K562 (cell line): ENCODE data around the gene TSPAN14. TPM values are rescaled to one million over a fixed set of nuclear protein-coding genes. Genes with fewer than 3 reads are reported as not detected.

ENCODE experiments used
- ATAC-seq: fragments of 200-7000 bp; cut with Tn5 transposase; 3 replicates; pipeline ENCODE4 v1.9.1; 2020; ENCODE audit warnings: moderate library complexity
- BruUV-seq: library from RNA; stranded (reverse); fragments of 400-500 nt; replicated peaks from 2 replicates; lab custom pipeline; 2021; lab: Mats Ljungman, UMichigan
- CTCF ChIA-PET: fragments of 300-600 bp; formaldehyde crosslinking; extraction: SDS; loops from one replicate; lab custom pipeline; 2021; ENCODE audit warnings: low intra/inter-chr PET ratio; lab: Yijun Ruan, JAX
- POLR2A ChIA-PET: fragments of 300-600, 350-650 bp; sonication (Branson Sonifier 250); formaldehyde crosslinking; extraction: SDS; loops from one replicate; lab custom pipeline; 2021; ENCODE audit warnings: antibody characterized with exemption, inconsistent platforms; lab: Yijun Ruan, JAX
- DNase-seq, 4 experiments: peaks; one replicate each; pipeline versions ENCODE4 v3.0.0 to v3.0.0-alpha.2; 2011 to 2018; ENCODE audit warnings: low spot score in 3 of 4, mixed read lengths in 3 of 4; ENCODE audit errors: extremely low read depth in 1 of 4
- FAIRE-seq: peaks from 2 replicates; lab custom pipeline; 2011; peaks lifted over from hg19 to GRCh38; lab: Jason Lieb, UNC
- H2AFZ ChIP-seq: 2 replicates; pipeline ENCODE4 v1.6.0; 2011; ENCODE audit warnings: low read depth, low read length, control low read depth, inconsistent platforms
- H3K27ac ChIP-seq: fragments of 200-600 bp; 3 replicates; pipeline ENCODE4 v1.8.0; 2011; ENCODE audit warnings: low read depth, mild to moderate bottlenecking, control low read depth, inconsistent platforms, low read length, moderate library complexity, mixed read lengths; ENCODE audit errors: extremely low read depth
- H3K27me3 ChIP-seq, 2 experiments: fragments of 300-600 bp in 1 of 2; 2 replicates in 1 of 2; 3 replicates in 1 of 2; pipeline versions ENCODE4 v1.6.0 to v1.8.0; 2011; ENCODE audit warnings: inconsistent platforms in 2 of 2, low read length in 2 of 2, mild to moderate bottlenecking in 1 of 2, mixed read lengths in 1 of 2, moderate library complexity in 1 of 2; ENCODE audit not compliant: control insufficient read depth in 2 of 2, insufficient read depth in 2 of 2
- H3K36me3 ChIP-seq: fragments of 300-600 bp; 3 replicates; pipeline ENCODE4 v1.8.0; 2011; ENCODE audit warnings: mild to moderate bottlenecking, low read length, inconsistent platforms; ENCODE audit not compliant: control insufficient read depth, insufficient read depth
- H3K4me1 ChIP-seq, 2 experiments: fragments of 200-600 bp in 1 of 2; replicated peaks in 1 of 2; 2 replicates in 1 of 2; 3 replicates in 1 of 2; pipeline versions ENCODE4 v1.5.1 to v1.8.0; 2011; ENCODE audit warnings: inconsistent platforms in 2 of 2, low read length in 2 of 2, mild to moderate bottlenecking in 1 of 2, mixed read lengths in 1 of 2, moderate library complexity in 1 of 2; ENCODE audit not compliant: control insufficient read depth in 2 of 2, insufficient read depth in 2 of 2
- H3K4me2 ChIP-seq: 2 replicates; pipeline ENCODE4 v1.6.1; 2011; ENCODE audit warnings: low read length, control low read depth, inconsistent platforms, mixed read lengths; ENCODE audit not compliant: insufficient read depth
- H3K4me3 ChIP-seq: fragments of 200-600 bp; sonication (generic), shearing (Covaris generic); 2 replicates; pipeline ENCODE4 v1.5.1; 2016; ENCODE audit warnings: control low read depth, inconsistent platforms
- H3K79me2 ChIP-seq: fragments of 200-600 bp; 3 replicates; pipeline ENCODE4 v1.8.0; 2011; ENCODE audit warnings: low read length, inconsistent platforms; ENCODE audit not compliant: control insufficient read depth, insufficient read depth
- H3K9ac ChIP-seq, 2 experiments: 2 replicates each; pipeline versions ENCODE4 v1.6.0 to v1.6.1; 2011; ENCODE audit warnings: low read depth in 2 of 2, low read length in 2 of 2, control low read depth in 1 of 2, inconsistent platforms in 1 of 2, mild to moderate bottlenecking in 1 of 2, mixed read lengths in 1 of 2; ENCODE audit not compliant: insufficient read depth in 1 of 2
- H3K9me1 ChIP-seq: one replicate; pipeline ENCODE4 v1.6.0; 2011; ENCODE audit warnings: inconsistent platforms, mild to moderate bottlenecking, low read length, moderate library complexity; ENCODE audit not compliant: control insufficient read depth, insufficient read depth
- H3K9me3 ChIP-seq: replicated peaks from 2 replicates; pipeline ENCODE4 v1.5.1; 2011; ENCODE audit warnings: low read depth, low read length, inconsistent platforms; ENCODE audit not compliant: control insufficient read depth, insufficient read depth
- H4K20me1 ChIP-seq: replicated peaks from 2 replicates; pipeline ENCODE4 v1.6.1; 2011; ENCODE audit warnings: low read length, inconsistent platforms, mixed read lengths; ENCODE audit not compliant: control insufficient read depth, insufficient read depth
- CXXC5 ChIP-seq: fragments of 250-450 bp; sonication (Bioruptor Pico); IDR thresholded peaks from 2 replicates; pipeline ENCODE4 v1.8.0; 2022; ENCODE audit warnings: inconsistent platforms, mild to moderate bottlenecking, moderate library complexity
- ILK ChIP-seq: fragments of 450-650 bp; IDR thresholded peaks from 2 replicates; pipeline ENCODE4 v1.6.1; 2016; ENCODE audit warnings: missing genetic modification characterization, low read depth, mild to moderate bottlenecking, missing compliant biosample characterization, moderate library complexity, borderline replicate concordance
- ZNF583 ChIP-seq: fragments of 250-450 bp; sonication (Bioruptor Pico); IDR thresholded peaks from 2 replicates; pipeline ENCODE4 v1.4.0; 2020
- WGBS: fragments of 100-300 bp; shearing (Covaris generic); methylation state at CpG from one replicate; pipeline ENCODE4 v1.1.6; 2016; ENCODE audit warnings: low coverage, mixed read lengths; ENCODE audit not compliant: insufficient coverage; ENCODE audit errors: missing lambda C conversion rate; 5-methylcytosine and 5-hydroxymethylcytosine counted together
- in situ Hi-C: fragments of 300-500 bp; cut with MboI; formaldehyde crosslinking; loops from 4 replicates; pipeline ENCODE4 v1.15.0; 2018; ENCODE audit warnings: inconsistent platforms, mixed read lengths
- intact Hi-C: fragments of 100-400 bp; cut with micrococcal nuclease; formaldehyde crosslinking; loops from 2 replicates; pipeline ENCODE4 v1.14.2; 2022
- polyA plus RNA-seq, 8 experiments: library from polyadenylated mRNA; depleted of rRNA in 4 of 8; stranded (reverse) in 5 of 8; unstranded in 3 of 8; fragments of >200 nt; fragmentation: Nextera tagmentation in 2 of 8; fragmentation: Illumina TruSeq in 1 of 8; extraction: Ambion mirVana in 2 of 8; extraction: Trizol in 1 of 8; gene quantifications; 2 replicates each; pipeline versions ENCODE4 v1.2.1 to v1.2.3, GENCODE V29; 2011 to 2014; ENCODE audit warnings: inconsistent platforms in 1 of 8, missing spikeins in 1 of 8
- total RNA-seq, 7 experiments: library from RNA; depleted of rRNA in 6 of 7; stranded (reverse); fragments of >200 nt in 6 of 7; fragmentation: Illumina TruSeq in 2 of 7; extraction: Trizol in 2 of 7; gene quantifications; 2 replicates each; pipeline versions ENCODE4 v1.2.1 to v1.2.3, GENCODE V29; 2011 to 2021; ENCODE audit warnings: low replicate concordance in 1 of 7
- TF ChIP-seq, protein P1 (sequence below): sonication (generic); formaldehyde crosslinking; IDR thresholded peaks from 2 replicates; pipeline ENCODE4 v1.8.0; 2022; ENCODE audit warnings: mild to moderate bottlenecking, missing genetic modification reagents
- TF ChIP-seq, protein P2 (sequence below): fragments of 250-450 bp; sonication (Bioruptor Pico); IDR thresholded peaks from 2 replicates; pipeline ENCODE4 v1.8.0; 2021; ENCODE audit warnings: moderate library complexity, mild to moderate bottlenecking, inconsistent platforms
- TF ChIP-seq, protein P3 (sequence below), 2 experiments: fragments of 450-650 bp in 1 of 2; sonication (generic) in 1 of 2; formaldehyde crosslinking in 1 of 2; IDR thresholded peaks; 2 replicates each; pipeline versions ENCODE4 v1.7.1 to v1.9.0; 2016 to 2022; ENCODE audit warnings: inconsistent platforms in 1 of 2, mild to moderate bottlenecking in 1 of 2, missing genetic modification reagents in 1 of 2

Gene TSPAN14
- total and polyA plus RNA-seq, 9 of the 15 experiments (the other 6 are each of a cell fraction or from before 2014, with no cell fraction given) = 5.8 to 92.9 (median 23.3) TPM

DNA sequence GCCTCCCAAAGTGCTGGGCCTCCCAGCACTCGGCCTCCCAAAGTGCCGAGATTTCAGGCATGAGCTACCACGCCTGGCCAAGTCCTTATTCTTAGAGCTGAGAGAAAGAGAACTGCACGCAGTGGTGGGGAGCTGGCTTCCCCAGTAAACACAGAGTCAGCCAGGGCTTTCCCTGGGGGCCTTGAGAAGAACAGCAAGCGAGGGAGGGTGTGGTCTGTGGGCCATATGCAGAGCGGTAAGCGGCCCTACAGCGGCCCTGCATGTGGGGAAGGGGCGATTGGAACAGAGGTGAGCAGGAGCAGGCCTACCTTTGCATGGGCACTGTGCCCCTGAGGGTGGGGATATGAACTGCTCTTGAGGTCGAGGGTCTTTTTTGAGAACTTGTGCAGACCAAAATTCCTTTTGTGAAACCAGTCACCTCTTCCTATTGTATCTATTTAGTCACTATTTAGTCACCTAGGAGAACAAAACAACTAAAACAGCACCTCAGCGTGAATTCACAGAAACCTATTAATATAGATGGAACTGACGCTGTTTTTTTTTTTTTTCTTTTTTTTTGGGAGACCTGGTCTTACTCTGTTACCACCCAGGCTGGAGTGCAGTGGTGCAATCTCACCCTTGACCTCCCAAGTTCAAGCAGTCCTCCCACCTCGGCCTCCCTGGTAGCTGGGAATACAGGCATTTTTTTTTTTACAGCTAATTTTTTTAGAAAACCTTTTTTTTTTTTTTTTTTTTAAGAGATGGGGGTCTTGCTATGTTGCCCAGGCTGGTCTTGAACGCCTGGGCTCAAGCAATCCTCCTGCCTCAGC is 46.7 kb downstream of the TSPAN14 start:
- peaks cover 57% of the 10 kb centered on the region for H3K36me3 ChIP-seq
- no peak overlapping the region for H3K4me3 ChIP-seq
- H3K79me2 ChIP-seq = peaks cover 95% of the 10 kb centered on the region
- H4K20me1 ChIP-seq = peaks cover 7% of the 10 kb centered on the region
- DNase-seq = peak in 2 of 4 experiments; percentile 47 to 64
- ChIA-PET POLR2A (interaction anchor here (0.6 to 2.1 kb wide), 7 partner anchors 10 to 91 kb away, joined by 3 to 6 read pairs (median 3); no protein-coding TSS in a partner anchor), CTCF (no interaction called here)
- in situ Hi-C loops (loop anchor here (10.0 kb wide), 1 partner anchor 116 kb away; no protein-coding TSS in a partner anchor), intact Hi-C loops (no loop called here)
- 66% methylated on average over 14 of the region's 14 CpGs for WGBS
- BruUV-seq = no TSS peak
- no peak overlapping the region for H2AFZ ChIP-seq
- peaks cover 7% of the 10 kb centered on the region for H3K9me1 ChIP-seq
- peaks cover 82 to 83% of the 10 kb centered on the region in 2 experiments for H3K4me1 ChIP-seq
- H3K4me2 ChIP-seq = no peak overlapping the region
- no peak for FAIRE-seq
- H3K9me3 ChIP-seq = peaks cover 13% of the 10 kb centered on the region
- H3K27me3 ChIP-seq = no peaks in the 10 kb centered on the region
- H3K27ac ChIP-seq = peak overlapping the region; percentile 29; the same call in 2 of the 3 replicates
- ATAC-seq = no peak
- peak overlapping the region in 1 of 2 experiments; percentile 80; a peak in 2 of 4 replicates for H3K9ac ChIP-seq
- TF ChIP-seq, protein P1, sequence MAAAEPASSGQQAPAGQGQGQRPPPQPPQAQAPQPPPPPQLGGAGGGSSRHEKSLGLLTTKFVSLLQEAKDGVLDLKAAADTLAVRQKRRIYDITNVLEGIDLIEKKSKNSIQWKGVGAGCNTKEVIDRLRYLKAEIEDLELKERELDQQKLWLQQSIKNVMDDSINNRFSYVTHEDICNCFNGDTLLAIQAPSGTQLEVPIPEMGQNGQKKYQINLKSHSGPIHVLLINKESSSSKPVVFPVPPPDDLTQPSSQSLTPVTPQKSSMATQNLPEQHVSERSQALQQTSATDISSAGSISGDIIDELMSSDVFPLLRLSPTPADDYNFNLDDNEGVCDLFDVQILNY (CRISPR knock-in tag) = no peak
- no peak for TF ChIP-seq ILK (tag)
- TF ChIP-seq CXXC5 (CRISPR knock-in tag) = peak; percentile 26; the same call in 1 of the 2 replicates
- no peak for TF ChIP-seq ZNF583 (CRISPR knock-in tag)
- TF ChIP-seq, protein P2, sequence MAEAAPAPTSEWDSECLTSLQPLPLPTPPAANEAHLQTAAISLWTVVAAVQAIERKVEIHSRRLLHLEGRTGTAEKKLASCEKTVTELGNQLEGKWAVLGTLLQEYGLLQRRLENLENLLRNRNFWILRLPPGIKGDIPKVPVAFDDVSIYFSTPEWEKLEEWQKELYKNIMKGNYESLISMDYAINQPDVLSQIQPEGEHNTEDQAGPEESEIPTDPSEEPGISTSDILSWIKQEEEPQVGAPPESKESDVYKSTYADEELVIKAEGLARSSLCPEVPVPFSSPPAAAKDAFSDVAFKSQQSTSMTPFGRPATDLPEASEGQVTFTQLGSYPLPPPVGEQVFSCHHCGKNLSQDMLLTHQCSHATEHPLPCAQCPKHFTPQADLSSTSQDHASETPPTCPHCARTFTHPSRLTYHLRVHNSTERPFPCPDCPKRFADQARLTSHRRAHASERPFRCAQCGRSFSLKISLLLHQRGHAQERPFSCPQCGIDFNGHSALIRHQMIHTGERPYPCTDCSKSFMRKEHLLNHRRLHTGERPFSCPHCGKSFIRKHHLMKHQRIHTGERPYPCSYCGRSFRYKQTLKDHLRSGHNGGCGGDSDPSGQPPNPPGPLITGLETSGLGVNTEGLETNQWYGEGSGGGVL (CRISPR knock-in tag) = no peak
- TF ChIP-seq, protein P3, sequence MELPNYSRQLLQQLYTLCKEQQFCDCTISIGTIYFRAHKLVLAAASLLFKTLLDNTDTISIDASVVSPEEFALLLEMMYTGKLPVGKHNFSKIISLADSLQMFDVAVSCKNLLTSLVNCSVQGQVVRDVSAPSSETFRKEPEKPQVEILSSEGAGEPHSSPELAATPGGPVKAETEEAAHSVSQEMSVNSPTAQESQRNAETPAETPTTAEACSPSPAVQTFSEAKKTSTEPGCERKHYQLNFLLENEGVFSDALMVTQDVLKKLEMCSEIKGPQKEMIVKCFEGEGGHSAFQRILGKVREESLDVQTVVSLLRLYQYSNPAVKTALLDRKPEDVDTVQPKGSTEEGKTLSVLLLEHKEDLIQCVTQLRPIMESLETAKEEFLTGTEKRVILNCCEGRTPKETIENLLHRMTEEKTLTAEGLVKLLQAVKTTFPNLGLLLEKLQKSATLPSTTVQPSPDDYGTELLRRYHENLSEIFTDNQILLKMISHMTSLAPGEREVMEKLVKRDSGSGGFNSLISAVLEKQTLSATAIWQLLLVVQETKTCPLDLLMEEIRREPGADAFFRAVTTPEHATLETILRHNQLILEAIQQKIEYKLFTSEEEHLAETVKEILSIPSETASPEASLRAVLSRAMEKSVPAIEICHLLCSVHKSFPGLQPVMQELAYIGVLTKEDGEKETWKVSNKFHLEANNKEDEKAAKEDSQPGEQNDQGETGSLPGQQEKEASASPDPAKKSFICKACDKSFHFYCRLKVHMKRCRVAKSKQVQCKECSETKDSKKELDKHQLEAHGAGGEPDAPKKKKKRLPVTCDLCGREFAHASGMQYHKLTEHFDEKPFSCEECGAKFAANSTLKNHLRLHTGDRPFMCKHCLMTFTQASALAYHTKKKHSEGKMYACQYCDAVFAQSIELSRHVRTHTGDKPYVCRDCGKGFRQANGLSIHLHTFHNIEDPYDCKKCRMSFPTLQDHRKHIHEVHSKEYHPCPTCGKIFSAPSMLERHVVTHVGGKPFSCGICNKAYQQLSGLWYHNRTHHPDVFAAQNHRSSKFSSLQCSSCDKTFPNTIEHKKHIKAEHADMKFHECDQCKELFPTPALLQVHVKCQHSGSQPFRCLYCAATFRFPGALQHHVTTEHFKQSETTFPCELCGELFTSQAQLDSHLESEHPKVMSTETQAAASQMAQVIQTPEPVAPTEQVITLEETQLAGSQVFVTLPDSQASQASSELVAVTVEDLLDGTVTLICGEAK (IDR thresholded peaks at IDR 0.05) = no peak
- TF ChIP-seq, protein P3 (CRISPR knock-in tag; IDR thresholded peaks at IDR 0.05) = no peak
